NCI-H1436 treated with DMSO at 0.1 percent for 48 hours (cell line): ENCODE data around the gene NEK1.
"Not testable (repeated sequence)": the region's sequence is repeated elsewhere in the genome, so short reads cannot be mapped to it uniquely, and the experiment has no call there.

ENCODE experiments used
- DNase-seq: peaks from one replicate; lab custom pipeline; 2025; lab: John Stamatoyannopoulos, UW

NEK1 gene

GRCh38 chr4:169493164-169493524 is 119.2 kb downstream of the NEK1 start:
- no peak for DNase-seq

- no peak for DNase-seq
Measured at GRCh38 chr4:169492436-169493163, 119.8 kb downstream of the NEK1 start.

- DNase-seq: no peak
Measured at GRCh38 chr4:169491211-169491610, 121.2 kb downstream of the NEK1 start.

- no peak for DNase-seq
Measured at GRCh38 chr4:169489306-169489705, 123.1 kb downstream of the NEK1 start.

- no peak for DNase-seq
Measured at GRCh38 chr4:169485791-169486742, 126.3 kb downstream of the NEK1 start.

GRCh38 chr4:169485086-169485485 is 127.3 kb downstream of the NEK1 start:
- DNase-seq: no peak

GRCh38 chr4:169484485-169484884 is 127.9 kb downstream of the NEK1 start:
- DNase-seq: no peak

- DNase-seq: no peak
Measured at GRCh38 chr4:169464080-169464479, 148.3 kb downstream of the NEK1 start.

- no peak for DNase-seq
Measured at GRCh38 chr4:169460081-169460480, 152.3 kb downstream of the NEK1 start.

GRCh38 chr4:169458575-169458974 is 153.8 kb downstream of the NEK1 start:
- no peak for DNase-seq

GRCh38 chr4:169452644-169453043 is 159.7 kb downstream of the NEK1 start:
- DNase-seq: not testable (repeated sequence)

GRCh38 chr4:169448935-169449334 is 163.4 kb downstream of the NEK1 start:
- DNase-seq: not testable (repeated sequence)

- no peak for DNase-seq
Measured at GRCh38 chr4:169446824-169447223, 165.6 kb downstream of the NEK1 start.

- DNase-seq: no peak
Measured at GRCh38 chr4:169443748-169444147, 168.6 kb downstream of the NEK1 start.

GRCh38 chr4:169440446-169440845 is 171.9 kb downstream of the NEK1 start:
- DNase-seq: no peak

GRCh38 chr4:169439244-169439643 is 173.1 kb downstream of the NEK1 start:
- no peak for DNase-seq

- no peak for DNase-seq
Measured at GRCh38 chr4:169438057-169438480, 174.3 kb downstream of the NEK1 start.

GRCh38 chr4:169437299-169438047 is 174.9 kb downstream of the NEK1 start:
- DNase-seq: no peak

GRCh38 chr4:169436734-169437133 is 175.6 kb downstream of the NEK1 start:
- DNase-seq: no peak

- DNase-seq: no peak
Measured at GRCh38 chr4:169428376-169428775, 184.0 kb downstream of the NEK1 start.

- not testable (repeated sequence) for DNase-seq
Measured at GRCh38 chr4:169427727-169428126, 184.7 kb downstream of the NEK1 start.

- no peak for DNase-seq
Measured at GRCh38 chr4:169420291-169420690, 192.1 kb downstream of the NEK1 start.
